HUES48 (cell line): ENCODE results near the gene CNTNAP2.

Experiments
- H3K27ac ChIP-seq: one replicate; pipeline ENCODE4 v1.7.0; 2013; ENCODE audit warnings: low read depth, low read length, inconsistent platforms
- H3K27me3 ChIP-seq: 2 replicates; pipeline ENCODE4 v1.6.1; 2013; ENCODE audit warnings: mild to moderate bottlenecking, low read length; ENCODE audit not compliant: control insufficient read depth, insufficient read depth
- H3K36me3 ChIP-seq: 2 replicates; pipeline ENCODE4 v1.6.1; 2013; ENCODE audit warnings: low read length; ENCODE audit not compliant: control insufficient read depth, insufficient read depth
- H3K4me1 ChIP-seq: 2 replicates; pipeline ENCODE4 v1.6.1; 2013; ENCODE audit warnings: mild to moderate bottlenecking, low read length; ENCODE audit not compliant: control insufficient read depth, insufficient read depth
- H3K4me3 ChIP-seq: 2 replicates; pipeline ENCODE4 v1.5.1; 2013; ENCODE audit warnings: mild to moderate bottlenecking, low read depth, low read length
- H3K9ac ChIP-seq: 2 replicates; pipeline ENCODE4 v1.6.1; 2013; ENCODE audit warnings: mild to moderate bottlenecking, low read depth, low read length, moderate library complexity
- H3K9me3 ChIP-seq: 2 replicates; pipeline ENCODE4 v1.6.1; 2013; ENCODE audit warnings: low read length; ENCODE audit not compliant: control insufficient read depth, insufficient read depth

Gene CNTNAP2

GRCh38 chr7:146661435-146661834 lies 544.8 kb downstream of the CNTNAP2 start:
- Histone ChIP-seq H3K9ac (no peak overlapping the region), H3K4me1 (no peaks in the 10 kb centered on the region), H3K36me3 (no peaks in the 10 kb centered on the region), H3K27me3 (no peaks in the 10 kb centered on the region), H3K4me3 (no peak overlapping the region), H3K9me3 (no peaks in the 10 kb centered on the region), H3K27ac (no peak overlapping the region)

- Histone ChIP-seq H3K4me1 (no peaks in the 10 kb centered on the region), H3K36me3 (no peaks in the 10 kb centered on the region), H3K27me3 (no peaks in the 10 kb centered on the region), H3K27ac (no peak overlapping the region), H3K9me3 (no peaks in the 10 kb centered on the region; the same call in none of the 2 replicates), H3K9ac (no peak overlapping the region), H3K4me3 (no peak overlapping the region)
Observed at GRCh38 chr7:146661929-146662328, 545.3 kb downstream of the CNTNAP2 start.

- Histone ChIP-seq H3K4me3 (no peak overlapping the region), H3K9me3 (no peaks in the 10 kb centered on the region; the same call in none of the 2 replicates), H3K4me1 (no peaks in the 10 kb centered on the region), H3K36me3 (no peaks in the 10 kb centered on the region), H3K27ac (no peak overlapping the region), H3K9ac (no peak overlapping the region), H3K27me3 (no peaks in the 10 kb centered on the region)
Observed at GRCh38 chr7:146665023-146665422, 548.4 kb downstream of the CNTNAP2 start.

GRCh38 chr7:146670532-146670931 lies 553.9 kb downstream of the CNTNAP2 start:
- Histone ChIP-seq H3K27ac (no peak overlapping the region), H3K4me3 (no peak overlapping the region), H3K27me3 (no peaks in the 10 kb centered on the region), H3K4me1 (no peaks in the 10 kb centered on the region), H3K36me3 (no peaks in the 10 kb centered on the region), H3K9me3 (no peaks in the 10 kb centered on the region; the same call in none of the 2 replicates), H3K9ac (no peak overlapping the region)

GRCh38 chr7:146681487-146681886 lies 564.9 kb downstream of the CNTNAP2 start:
- H3K27me3 ChIP-seq, result no peaks in the 10 kb centered on the region
- H3K4me3 ChIP-seq, result no peak overlapping the region
- no peaks in the 10 kb centered on the region for H3K36me3 ChIP-seq
- no peaks in the 10 kb centered on the region for H3K4me1 ChIP-seq
- H3K27ac ChIP-seq, result no peak overlapping the region
- no peak overlapping the region for H3K9ac ChIP-seq
- H3K9me3 ChIP-seq, result no peaks in the 10 kb centered on the region

GRCh38 chr7:146683439-146683838 lies 566.8 kb downstream of the CNTNAP2 start:
- H3K9me3 ChIP-seq, result no peaks in the 10 kb centered on the region
- no peak overlapping the region for H3K4me3 ChIP-seq
- no peak overlapping the region for H3K27ac ChIP-seq
- H3K27me3 ChIP-seq, result no peaks in the 10 kb centered on the region
- H3K36me3 ChIP-seq, result no peaks in the 10 kb centered on the region
- no peak overlapping the region for H3K9ac ChIP-seq
- H3K4me1 ChIP-seq, result no peaks in the 10 kb centered on the region

- H3K27ac ChIP-seq, result no peak overlapping the region
- H3K4me1 ChIP-seq, result peaks cover 4% of the 10 kb centered on the region; the same call in 1 of the 2 replicates
- no peaks in the 10 kb centered on the region for H3K9me3 ChIP-seq
- no peaks in the 10 kb centered on the region for H3K27me3 ChIP-seq
- no peak overlapping the region for H3K9ac ChIP-seq
- no peak overlapping the region for H3K4me3 ChIP-seq
- no peaks in the 10 kb centered on the region for H3K36me3 ChIP-seq
Observed at GRCh38 chr7:146690987-146691386, 574.4 kb downstream of the CNTNAP2 start.

GRCh38 chr7:146698995-146699610 lies 582.5 kb downstream of the CNTNAP2 start:
- H3K4me1 ChIP-seq, result no peaks in the 10 kb centered on the region
- no peak overlapping the region for H3K27ac ChIP-seq
- no peaks in the 10 kb centered on the region for H3K27me3 ChIP-seq
- H3K9ac ChIP-seq, result no peak overlapping the region
- H3K36me3 ChIP-seq, result no peaks in the 10 kb centered on the region
- H3K4me3 ChIP-seq, result no peak overlapping the region
- H3K9me3 ChIP-seq, result no peaks in the 10 kb centered on the region

GRCh38 chr7:146700015-146700560 lies 583.5 kb downstream of the CNTNAP2 start:
- Histone ChIP-seq H3K4me1 (no peaks in the 10 kb centered on the region), H3K36me3 (no peaks in the 10 kb centered on the region), H3K9ac (no peak overlapping the region), H3K4me3 (no peak overlapping the region), H3K9me3 (no peaks in the 10 kb centered on the region), H3K27ac (no peak overlapping the region), H3K27me3 (no peaks in the 10 kb centered on the region)

- Histone ChIP-seq H3K4me1 (no peaks in the 10 kb centered on the region), H3K36me3 (no peaks in the 10 kb centered on the region), H3K4me3 (no peak overlapping the region), H3K27me3 (no peaks in the 10 kb centered on the region), H3K27ac (no peak overlapping the region), H3K9me3 (no peaks in the 10 kb centered on the region), H3K9ac (no peak overlapping the region)
Observed at GRCh38 chr7:146701166-146701565, 584.6 kb downstream of the CNTNAP2 start.

- no peak overlapping the region for H3K9ac ChIP-seq
- H3K36me3 ChIP-seq, result no peaks in the 10 kb centered on the region
- H3K4me1 ChIP-seq, result no peaks in the 10 kb centered on the region
- no peaks in the 10 kb centered on the region for H3K27me3 ChIP-seq
- no peak overlapping the region for H3K4me3 ChIP-seq
- no peaks in the 10 kb centered on the region for H3K9me3 ChIP-seq
- H3K27ac ChIP-seq, result no peak overlapping the region
Observed at GRCh38 chr7:146702898-146703297, 586.3 kb downstream of the CNTNAP2 start.
